A549 (cell line): ENCODE results near the gene AGAP9.
"Not testable (repeated sequence)": the region's sequence is repeated elsewhere in the genome, so short reads cannot be mapped to it uniquely, and the experiment has no call there.

Experiments used
- CHD2 ChIP-seq: fragments of 150-350 bp; IDR thresholded peaks from 2 replicates; pipeline ENCODE4 v1.6.1; 2014; ENCODE audit warnings: low read length; ENCODE audit not compliant: partially characterized antibody
- CTCF ChIP-seq: fragments of >200 bp; sonication (Bioruptor Twin); formaldehyde crosslinking; IDR thresholded peaks from 3 replicates; pipeline ENCODE4 v1.5.1; 2016
- POLR2A ChIP-seq: IDR thresholded peaks from 2 replicates; pipeline ENCODE4 v1.6.1; 2012; ENCODE audit warnings: mild to moderate bottlenecking, low read length
- TF ChIP-seq, protein P1 (sequence below): fragments of 200-600 bp; sonication (generic); IDR thresholded peaks from 2 replicates; pipeline ENCODE4 v1.6.1; 2016; ENCODE audit warnings: antibody characterized with exemption, mild to moderate bottlenecking, moderate library complexity

DNA sequence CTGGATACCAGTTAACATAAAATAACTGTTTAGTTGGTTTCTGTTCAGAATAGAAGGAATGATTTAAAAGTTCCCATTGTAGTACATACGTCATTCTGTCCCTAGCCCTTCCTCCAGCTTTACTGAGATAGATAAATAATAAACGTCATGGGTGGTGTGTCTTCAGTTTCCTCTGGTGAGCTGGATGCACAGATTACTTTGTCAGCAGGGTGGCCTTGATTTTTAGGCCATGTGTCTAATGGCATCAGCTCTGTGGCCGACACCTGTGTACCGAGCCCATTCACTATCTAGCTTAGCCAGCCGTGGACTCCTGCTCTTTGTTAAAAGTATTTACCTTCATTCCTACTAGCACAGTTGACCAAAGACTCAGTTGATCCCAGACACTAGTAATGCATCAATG, 34.7 kb upstream of the AGAP9 start:
- not testable (repeated sequence) for TF ChIP-seq CTCF, POLR2A, CHD2
- TF ChIP-seq, protein P1, sequence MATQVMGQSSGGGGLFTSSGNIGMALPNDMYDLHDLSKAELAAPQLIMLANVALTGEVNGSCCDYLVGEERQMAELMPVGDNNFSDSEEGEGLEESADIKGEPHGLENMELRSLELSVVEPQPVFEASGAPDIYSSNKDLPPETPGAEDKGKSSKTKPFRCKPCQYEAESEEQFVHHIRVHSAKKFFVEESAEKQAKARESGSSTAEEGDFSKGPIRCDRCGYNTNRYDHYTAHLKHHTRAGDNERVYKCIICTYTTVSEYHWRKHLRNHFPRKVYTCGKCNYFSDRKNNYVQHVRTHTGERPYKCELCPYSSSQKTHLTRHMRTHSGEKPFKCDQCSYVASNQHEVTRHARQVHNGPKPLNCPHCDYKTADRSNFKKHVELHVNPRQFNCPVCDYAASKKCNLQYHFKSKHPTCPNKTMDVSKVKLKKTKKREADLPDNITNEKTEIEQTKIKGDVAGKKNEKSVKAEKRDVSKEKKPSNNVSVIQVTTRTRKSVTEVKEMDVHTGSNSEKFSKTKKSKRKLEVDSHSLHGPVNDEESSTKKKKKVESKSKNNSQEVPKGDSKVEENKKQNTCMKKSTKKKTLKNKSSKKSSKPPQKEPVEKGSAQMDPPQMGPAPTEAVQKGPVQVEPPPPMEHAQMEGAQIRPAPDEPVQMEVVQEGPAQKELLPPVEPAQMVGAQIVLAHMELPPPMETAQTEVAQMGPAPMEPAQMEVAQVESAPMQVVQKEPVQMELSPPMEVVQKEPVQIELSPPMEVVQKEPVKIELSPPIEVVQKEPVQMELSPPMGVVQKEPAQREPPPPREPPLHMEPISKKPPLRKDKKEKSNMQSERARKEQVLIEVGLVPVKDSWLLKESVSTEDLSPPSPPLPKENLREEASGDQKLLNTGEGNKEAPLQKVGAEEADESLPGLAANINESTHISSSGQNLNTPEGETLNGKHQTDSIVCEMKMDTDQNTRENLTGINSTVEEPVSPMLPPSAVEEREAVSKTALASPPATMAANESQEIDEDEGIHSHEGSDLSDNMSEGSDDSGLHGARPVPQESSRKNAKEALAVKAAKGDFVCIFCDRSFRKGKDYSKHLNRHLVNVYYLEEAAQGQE: not testable (repeated sequence)
